Ovary (tissue), 9 donors: ENCODE results near the gene BIK. TPM values are rescaled to one million over a fixed set of nuclear protein-coding genes. Genes with fewer than 3 reads are reported as not detected.

ENCODE experiments used
- DNase-seq, 5 donors: peaks; one replicate each; pipeline ENCODE4 v3.0.0-alpha.2; 2019 to 2020
- H3K27ac ChIP-seq, 2 donors: fragments of 200-600 bp; one replicate each; pipeline versions ENCODE4 v1.5.1 to v1.8.0; 2019 to 2022
- H3K27me3 ChIP-seq: fragments of 200-600 bp; one replicate; pipeline ENCODE4 v1.8.0; 2022
- H3K36me3 ChIP-seq: fragments of 200-600 bp; sonication (generic); one replicate; pipeline ENCODE4 v1.5.1; 2019
- H3K4me1 ChIP-seq: one replicate; pipeline ENCODE4 v1.8.1; 2013; ENCODE audit warnings: mild to moderate bottlenecking, moderate library complexity; ENCODE audit not compliant: insufficient read depth
- H3K4me3 ChIP-seq: fragments of 200-600 bp; sonication (generic); one replicate; pipeline ENCODE4 v1.5.1; 2017
- H3K9me3 ChIP-seq, 2 donors: fragments of 200-600 bp in 1 of 2; sonication (generic) in 1 of 2; one replicate each; pipeline versions ENCODE4 v1.5.1 to v1.8.1; 2013 to 2019; ENCODE audit warnings: mild to moderate bottlenecking in 1 of 2, moderate library complexity in 1 of 2
- CTCF ChIP-seq, 3 donors: fragments of 450-650 bp in 2 of 3; fragments of 200-600 bp in 1 of 3; IDR thresholded peaks; one replicate each; pipeline versions ENCODE4 v1.5.1 to v1.8.0; 2016 to 2022; ENCODE audit warnings: antibody characterized with exemption in 3 of 3, mild to moderate bottlenecking in 1 of 3
- EP300 ChIP-seq: sonication (generic); formaldehyde crosslinking; IDR thresholded peaks from one replicate; pipeline ENCODE4 v1.6.1; 2017; ENCODE audit warnings: antibody characterized with exemption
- POLR2A ChIP-seq: fragments of 450-650 bp; IDR thresholded peaks from one replicate; pipeline ENCODE4 v1.6.1; 2017; ENCODE audit warnings: antibody characterized with exemption, mild to moderate bottlenecking, moderate library complexity
- WGBS, 3 donors: extraction: QIAGEN DNeasy Blood & Tissue Kit in 1 of 3; methylation state at CpG; one replicate each; pipeline versions ENCODE4 v1.1.5 to v1.1.7; 2013 to 2017; 5-methylcytosine and 5-hydroxymethylcytosine counted together
- intact Hi-C, 4 donors: fragments of 100-400 bp; cut with DNase I; formaldehyde crosslinking; loops; one replicate each; pipeline versions ENCODE4 v1.11.0 to v1.15.1; 2022 to 2023
- polyA plus RNA-seq, 2 donors: library from polyadenylated mRNA; stranded (reverse); fragments of 200-250 nt in 1 of 2; fragments of 350-450 nt in 1 of 2; fragmentation: Illumina TruSeq in 1 of 2; extraction: RNeasy Lipid Tissue Mini Kit (QIAGEN cat#74804) in 1 of 2; gene quantifications; one replicate each; pipeline ENCODE4 v1.2.3, GENCODE V29; 2013 to 2014
- total RNA-seq, 7 donors: library from RNA; depleted of rRNA in 2 of 7; stranded (reverse); fragments of >200 nt in 2 of 7; fragmentation: NEBNext Ultra II Directional in 3 of 7; extraction: Animal tissue kit (Norgen Biotek cat#: 25700) in 3 of 7; gene quantifications; one replicate each; pipeline versions ENCODE4 v1.1.0 to v1.2.4, GENCODE V29; 2016 to 2023
- donor health status: DM: no; HTN: no; CAD: no; lungs with moderate emphysema.
- donor health status: DM: no; HTN: no; CAD: no.
- donor health status: Bipolar disorder and iron deficiency.
- donor health status: DM: yes; HTN: yes; CAD: no.
- donor health status: DM: no; HTN: no; CAD: no.
- donor health status: DM: yes; HTN: yes; CAD: no.

BIK gene
- total and polyA plus RNA-seq, 9 donors, result 0.31 to 15.2 (median 0.48) TPM; not detected in 4

- TF ChIP-seq CTCF (IDR thresholded peaks at IDR 0.05), result no peak
- no peak for TF ChIP-seq EP300
- no peak for TF ChIP-seq POLR2A
- intact Hi-C loops, result no loop called here
- Histone ChIP-seq H3K27me3 (no peaks in the 10 kb centered on the region), H3K9me3 (no peaks in the 10 kb centered on the region), H3K36me3 (no peaks in the 10 kb centered on the region), H3K4me1 (peaks cover 10% of the 10 kb centered on the region), H3K4me3 (no peak overlapping the region), H3K27ac (no peak overlapping the region)
- DNase-seq, result no peak
- WGBS, 3 donors, result 80 to 87% (median 86%) methylated on average over 8 of the region's 8 CpGs
These were observed 4.2 kb upstream of the BIK start for GRCh38 chr22:43106302-43106701.

GRCh38 chr22:43109511-43109910, 1.0 kb upstream of the BIK start:
- Histone ChIP-seq H3K4me3 (no peak overlapping the region), H3K9me3 (no peaks in the 10 kb centered on the region), H3K27ac (no peak overlapping the region), H3K36me3 (no peaks in the 10 kb centered on the region), H3K27me3 (no peaks in the 10 kb centered on the region), H3K4me1 (peaks cover 9% of the 10 kb centered on the region)
- intact Hi-C loops, result no loop called here
- TF ChIP-seq EP300 (no peak), CTCF (IDR thresholded peaks at IDR 0.05) (no peak), POLR2A (no peak)
- DNase-seq, result no peak
- 40 to 44% (median 43%) methylated on average over 5 of the region's 5 CpGs for WGBS, 3 donors

GRCh38 chr22:43109921-43110443, 568 bp upstream of the BIK start:
- no peak for TF ChIP-seq EP300
- TF ChIP-seq CTCF (IDR thresholded peaks at IDR 0.05), result no peak
- no peak for TF ChIP-seq POLR2A
- Histone ChIP-seq H3K9me3 (no peaks in the 10 kb centered on the region), H3K27ac (no peak overlapping the region), H3K4me1 (peaks cover 9% of the 10 kb centered on the region), H3K4me3 (no peak overlapping the region), H3K36me3 (no peaks in the 10 kb centered on the region), H3K27me3 (no peaks in the 10 kb centered on the region)
- DNase-seq, result no peak
- intact Hi-C loops, result no loop called here
- 4 to 5% (median 4%) methylated on average over 27 to 32 of the region's 32 CpGs for WGBS, 3 donors

GRCh38 chr22:43110927-43111623, 525 bp downstream of the BIK start:
- Histone ChIP-seq H3K36me3 (no peaks in the 10 kb centered on the region), H3K27ac (no peak overlapping the region), H3K27me3 (no peaks in the 10 kb centered on the region), H3K4me3 (peak overlapping the region; percentile 40), H3K9me3 (no peaks in the 10 kb centered on the region), H3K4me1 (peaks cover 9% of the 10 kb centered on the region)
- 3 to 4% (median 3%) methylated on average over 53 to 86 of the region's 86 CpGs for WGBS, 3 donors
- no peak for TF ChIP-seq EP300
- no peak for TF ChIP-seq CTCF (IDR thresholded peaks at IDR 0.05)
- TF ChIP-seq POLR2A, result no peak
- intact Hi-C loops, result no loop called here
- peak in 3 of 5 donors; percentile 32 to 50 (median 37) for DNase-seq
